ENCODE results near the gene HEATR5A.
A peak's percentile ranks its signal among the peaks of the same experiment; 100 is the strongest.

HEATR5A gene

DNA sequence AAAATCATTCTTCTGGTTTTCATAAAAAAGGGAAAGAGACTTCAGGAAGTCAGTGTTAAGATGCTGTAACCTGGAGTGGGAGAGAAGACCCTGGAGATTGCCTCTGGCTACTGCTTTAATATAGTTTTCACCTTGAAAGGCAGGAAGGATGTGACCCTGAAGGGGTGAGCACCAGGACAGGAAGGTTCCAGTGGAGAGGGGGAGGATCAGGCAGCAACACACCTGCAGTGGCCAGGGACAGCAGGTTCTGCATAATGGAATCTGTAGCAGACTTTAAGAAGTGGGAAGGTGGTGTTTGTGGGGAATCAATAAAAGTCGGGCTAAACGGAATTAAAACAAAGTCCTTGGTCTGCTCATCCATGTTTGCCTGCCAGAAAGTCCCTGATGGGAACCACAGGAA, 6.3 kb upstream of the HEATR5A start:
- DNase-seq (ENCODE audit: low read depth, low spot score): no peak

DNA sequence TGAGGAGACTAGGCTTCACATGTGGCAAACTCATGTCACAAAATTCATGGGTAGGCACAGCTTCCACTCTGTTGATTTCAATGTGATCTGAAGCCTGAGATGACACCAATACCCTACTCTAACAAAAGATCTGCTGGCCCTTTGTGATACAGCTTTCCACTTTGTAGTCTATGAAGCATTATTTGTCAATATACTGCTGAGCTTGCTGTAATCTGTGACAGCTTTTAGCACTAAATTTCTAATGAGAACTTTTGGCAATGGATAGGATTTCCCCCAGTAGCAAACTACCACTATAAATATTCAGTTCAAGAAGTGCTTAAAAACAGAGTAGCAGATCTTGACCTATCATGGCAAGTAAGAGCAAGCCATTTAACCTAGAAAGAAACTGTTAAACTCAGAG, 5.6 kb upstream of the HEATR5A start:
- DNase-seq (ENCODE audit: low read depth, low spot score): no peak

DNA sequence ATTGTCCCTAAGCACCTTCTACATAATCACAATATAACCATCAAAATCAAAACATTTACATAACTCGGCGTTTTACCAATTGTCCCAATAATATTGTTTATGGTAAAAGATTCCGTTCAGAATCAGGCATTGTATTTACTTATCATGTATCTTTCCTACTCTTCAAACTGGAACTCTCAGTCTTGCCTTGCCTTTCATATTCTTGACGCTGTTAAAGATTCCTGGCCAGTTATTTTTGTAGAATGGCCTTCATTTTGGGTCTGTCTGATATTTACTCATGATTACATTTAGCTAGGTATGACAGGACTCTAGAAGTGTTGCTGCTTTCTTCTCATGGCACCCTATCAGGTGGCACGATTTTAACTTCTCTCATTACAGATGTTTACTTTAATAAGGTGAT, 850 bp upstream of the HEATR5A start:
- no peak for DNase-seq (ENCODE audit: low read depth, low spot score)

DNA sequence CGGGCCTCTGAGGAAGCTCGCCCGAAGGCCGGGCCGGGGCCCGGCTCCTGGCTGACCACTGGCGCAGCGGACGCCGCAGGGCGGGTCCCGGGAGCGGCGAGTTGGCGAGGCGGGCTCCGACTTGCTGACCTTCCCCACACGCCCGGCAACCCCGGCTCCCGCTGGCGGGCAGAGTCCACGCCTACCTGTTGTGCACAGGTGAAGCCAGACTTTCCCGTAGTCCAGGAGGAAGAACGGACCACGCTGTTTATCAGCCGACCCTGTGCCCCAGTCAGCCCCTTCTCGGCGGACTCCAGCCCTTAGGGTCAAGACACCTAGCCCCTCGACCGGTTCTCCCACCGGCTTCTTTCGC, 407 bp downstream of the HEATR5A start:
- peak; percentile 87 for DNase-seq (ENCODE audit: low read depth, low spot score)

DNA sequence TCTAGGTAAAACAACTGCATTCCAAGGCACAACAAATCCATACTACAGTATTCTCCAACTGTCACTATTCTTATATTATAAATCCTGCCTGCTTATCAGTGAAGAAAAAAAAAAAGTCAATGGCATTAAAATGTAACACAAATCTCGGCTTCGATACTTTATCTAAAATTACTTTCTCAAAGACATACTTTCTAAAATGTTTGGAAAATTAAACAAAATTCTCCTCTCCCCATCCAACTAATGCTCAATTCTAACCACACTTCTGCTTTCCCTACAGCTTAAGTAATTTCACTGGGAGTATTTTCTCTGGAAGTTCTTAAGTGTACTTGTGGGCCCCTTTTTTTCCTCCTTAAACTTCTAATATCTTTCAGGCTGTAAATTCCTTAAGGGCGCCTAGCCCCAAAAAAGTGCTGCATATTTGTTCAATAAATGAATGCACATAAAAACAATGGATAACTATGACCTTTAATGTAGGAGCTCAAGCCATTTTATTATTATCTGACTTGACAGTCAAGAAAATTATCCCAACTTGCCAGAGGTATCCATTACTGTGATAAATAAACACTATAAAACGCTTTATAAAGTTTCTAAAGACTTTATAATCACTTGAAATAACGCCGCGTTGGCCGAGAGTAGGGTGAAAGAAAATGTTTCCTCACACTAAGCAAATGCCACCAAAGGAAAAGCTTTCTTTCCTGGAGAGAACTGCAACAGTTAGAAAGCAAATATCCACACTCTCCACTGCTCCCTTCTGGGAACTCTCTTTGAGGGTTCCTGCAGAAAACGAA, 977 bp downstream of the HEATR5A start:
- DNase-seq (ENCODE audit: low read depth, low spot score): no peak

DNA sequence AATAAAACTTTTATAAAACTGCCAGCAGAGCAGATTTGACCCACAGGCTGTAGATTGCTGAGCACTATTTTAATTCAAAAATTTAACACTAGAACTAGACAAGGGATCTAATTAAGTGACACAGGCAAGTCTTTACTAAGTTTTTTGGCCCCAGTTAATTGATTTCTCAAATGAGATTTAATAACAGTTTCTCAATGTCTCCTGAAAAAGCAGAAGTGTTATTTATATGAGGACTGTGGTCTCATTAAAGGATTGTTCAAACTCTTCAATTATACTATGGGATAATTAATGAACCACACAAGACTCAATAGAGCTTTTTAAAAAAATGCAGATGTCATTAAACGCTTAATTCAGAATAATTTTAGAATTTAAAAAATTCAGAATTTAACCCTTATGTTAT, 1.9 kb downstream of the HEATR5A start:
- no peak for DNase-seq (ENCODE audit: low read depth, low spot score)

DNA sequence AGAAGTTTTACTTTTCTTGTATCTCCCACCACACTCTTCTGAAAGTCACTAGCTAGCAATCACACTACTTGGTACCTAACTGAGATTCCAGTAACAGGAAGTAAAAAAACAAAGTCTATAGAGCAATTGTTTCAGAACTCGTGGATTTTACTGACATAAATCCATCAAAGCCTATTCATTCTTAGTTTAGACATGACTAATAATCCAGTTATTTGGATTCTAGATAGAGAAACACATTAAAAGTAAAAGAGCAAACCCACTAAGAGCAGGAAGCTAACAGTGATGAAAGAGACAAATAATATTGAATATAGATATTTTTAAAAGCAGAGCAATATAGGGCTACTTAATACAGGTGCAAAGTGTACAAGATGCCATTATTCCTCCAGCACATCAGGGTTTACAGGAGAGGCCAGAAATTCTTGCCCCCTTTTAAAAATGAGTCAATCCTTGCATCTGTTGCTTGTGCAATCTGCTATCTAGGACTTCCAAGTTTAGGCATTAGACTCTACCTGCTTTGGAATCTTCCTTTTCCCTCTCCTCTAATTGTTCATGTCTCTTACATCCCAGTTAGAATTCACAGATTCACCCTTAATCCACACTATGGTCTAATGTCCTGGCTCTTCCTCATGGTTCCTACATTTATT, 6.0 kb downstream of the HEATR5A start:
- no peak for DNase-seq (ENCODE audit: low read depth, low spot score)

DNA sequence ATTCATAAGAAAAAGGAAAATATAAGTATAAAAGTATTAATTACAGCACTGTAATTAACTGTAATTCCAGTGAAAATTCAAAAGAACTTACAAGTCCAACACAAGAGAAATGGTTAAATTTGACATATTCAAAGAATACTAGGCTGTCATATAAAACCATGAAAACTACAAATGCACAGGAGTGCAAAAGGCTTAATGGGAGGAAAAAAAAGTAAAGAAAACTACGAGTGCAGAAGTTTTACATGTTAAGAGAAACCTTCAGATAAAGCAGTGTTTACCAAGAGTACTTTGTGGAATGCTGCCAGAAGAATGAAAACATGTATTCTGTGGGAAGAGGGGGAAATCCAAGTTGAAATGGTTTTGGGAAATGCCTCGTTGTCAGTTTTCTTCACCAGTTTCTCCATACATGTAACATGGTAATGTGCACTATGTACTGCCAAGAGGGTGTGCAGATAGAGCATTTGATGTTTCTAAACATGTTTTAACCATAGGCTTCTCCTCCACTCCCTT, 9.1 kb downstream of the HEATR5A start:
- DNase-seq (ENCODE audit: low read depth, low spot score): no peak

DNA sequence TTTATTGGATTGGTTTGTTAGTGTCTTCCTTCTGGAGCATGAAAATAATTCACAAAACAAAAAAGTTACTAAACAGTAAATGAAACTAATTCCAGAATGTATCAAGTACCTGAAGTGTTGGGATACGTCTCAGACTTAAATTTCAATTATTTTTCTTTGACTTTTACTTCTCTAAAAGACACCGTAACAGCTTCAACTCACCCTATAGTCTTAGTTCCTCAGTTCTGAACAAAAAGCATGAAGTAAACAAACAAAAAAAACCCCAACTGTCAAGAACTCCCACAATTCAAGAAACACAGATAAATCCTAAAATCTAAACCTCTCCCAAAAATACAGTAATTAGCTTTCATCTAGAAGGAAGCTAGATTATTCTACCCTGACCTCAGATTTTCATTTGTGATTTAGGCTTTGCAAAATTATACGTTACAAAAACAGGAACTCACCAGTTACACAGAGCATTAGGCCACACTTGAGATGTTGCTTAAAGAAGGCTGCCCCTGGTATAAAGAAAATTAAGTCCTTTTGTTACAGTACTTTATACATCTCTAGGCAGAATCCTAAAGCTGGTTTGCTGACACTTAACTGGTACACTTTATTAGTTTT, 10.2 kb downstream of the HEATR5A start:
- no peak for DNase-seq (ENCODE audit: low read depth, low spot score)

DNA sequence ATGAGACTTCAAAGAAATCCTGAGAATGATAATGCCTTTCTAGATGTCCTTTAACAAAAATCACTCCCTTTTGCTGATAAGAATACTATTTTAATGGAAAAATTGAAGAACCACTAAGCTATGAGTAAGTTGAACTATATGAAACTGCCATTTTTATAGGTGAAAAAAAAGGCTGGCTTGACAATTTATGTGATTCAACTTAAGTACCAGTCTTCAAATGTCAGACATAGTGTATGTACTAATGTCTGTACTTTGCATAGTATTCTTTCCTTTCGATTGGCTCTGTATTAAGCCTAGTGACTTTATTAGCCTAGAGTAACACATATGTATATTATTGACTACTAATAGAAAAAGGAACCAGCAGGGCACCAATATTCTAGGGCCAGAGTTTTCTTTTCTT, 11.9 kb downstream of the HEATR5A start:
- no peak for DNase-seq (ENCODE audit: low read depth, low spot score)

DNA sequence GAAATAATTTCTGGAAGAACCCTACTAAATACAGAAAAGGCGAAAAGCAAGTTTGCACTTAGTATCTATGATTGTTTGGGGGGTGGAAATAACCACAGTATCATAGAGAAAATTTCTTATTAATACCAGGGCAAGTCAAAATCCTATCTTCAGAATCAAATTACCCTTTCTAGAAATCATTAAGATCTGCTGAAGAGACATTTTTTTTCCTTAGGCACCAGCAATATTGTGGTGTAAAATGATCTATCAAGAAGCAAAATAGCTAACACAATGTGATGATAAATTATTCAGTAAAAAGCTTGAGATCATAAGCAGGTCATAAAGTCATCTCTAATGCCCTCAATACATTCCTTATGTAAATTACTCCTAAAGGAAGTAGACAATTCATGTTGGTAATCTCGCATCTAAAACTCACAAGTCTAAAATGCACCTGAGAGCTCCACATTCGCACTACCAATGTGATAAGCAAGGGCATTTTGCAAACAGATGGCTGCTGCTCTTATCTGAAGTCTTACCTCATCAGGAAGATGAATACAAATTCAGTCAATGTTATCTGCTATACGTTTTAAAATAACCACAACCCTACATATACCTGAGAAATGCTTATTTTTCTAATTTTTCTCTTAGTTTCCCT, 14.6 kb downstream of the HEATR5A start:
- no peak for DNase-seq (ENCODE audit: low read depth, low spot score)

DNA sequence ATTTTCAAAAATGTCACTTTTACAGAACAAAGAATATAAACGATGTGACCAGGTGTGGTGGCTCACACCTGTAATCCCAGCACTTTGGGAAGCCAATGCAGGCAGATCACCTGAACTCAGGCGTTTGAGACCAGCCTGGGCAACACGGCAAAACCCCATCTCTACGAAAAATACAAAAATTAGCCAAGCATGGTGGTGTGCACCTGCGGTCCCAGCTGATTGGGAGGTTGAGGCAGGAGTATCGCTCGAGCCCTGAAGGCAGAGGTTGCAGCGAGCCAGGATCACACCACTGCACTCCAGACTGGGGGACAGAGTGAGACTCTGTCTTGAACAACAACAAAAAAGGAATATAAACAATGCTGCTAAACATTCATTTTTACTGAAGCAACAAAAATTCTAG, 15.2 kb downstream of the HEATR5A start:
- no peak for DNase-seq (ENCODE audit: low read depth, low spot score)

DNA sequence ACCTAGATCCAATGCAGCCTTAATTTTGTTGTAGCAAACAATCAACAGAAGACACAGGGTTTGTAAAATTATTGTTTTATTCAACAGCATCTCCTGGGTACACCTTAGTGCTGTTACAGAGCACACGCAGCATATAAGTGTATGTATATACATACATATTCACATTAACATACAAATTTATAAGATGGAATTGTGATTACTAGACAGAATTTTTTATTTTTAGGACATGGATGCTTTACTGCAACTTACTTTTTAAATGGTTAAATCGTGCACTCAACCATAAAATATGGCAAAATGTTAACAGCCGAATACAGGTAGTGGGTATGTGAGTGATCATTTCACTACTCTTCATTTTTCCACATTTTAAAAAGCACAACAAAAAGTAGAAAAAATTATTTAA, 16.6 kb downstream of the HEATR5A start:
- DNase-seq (ENCODE audit: low read depth, low spot score): no peak

DNA sequence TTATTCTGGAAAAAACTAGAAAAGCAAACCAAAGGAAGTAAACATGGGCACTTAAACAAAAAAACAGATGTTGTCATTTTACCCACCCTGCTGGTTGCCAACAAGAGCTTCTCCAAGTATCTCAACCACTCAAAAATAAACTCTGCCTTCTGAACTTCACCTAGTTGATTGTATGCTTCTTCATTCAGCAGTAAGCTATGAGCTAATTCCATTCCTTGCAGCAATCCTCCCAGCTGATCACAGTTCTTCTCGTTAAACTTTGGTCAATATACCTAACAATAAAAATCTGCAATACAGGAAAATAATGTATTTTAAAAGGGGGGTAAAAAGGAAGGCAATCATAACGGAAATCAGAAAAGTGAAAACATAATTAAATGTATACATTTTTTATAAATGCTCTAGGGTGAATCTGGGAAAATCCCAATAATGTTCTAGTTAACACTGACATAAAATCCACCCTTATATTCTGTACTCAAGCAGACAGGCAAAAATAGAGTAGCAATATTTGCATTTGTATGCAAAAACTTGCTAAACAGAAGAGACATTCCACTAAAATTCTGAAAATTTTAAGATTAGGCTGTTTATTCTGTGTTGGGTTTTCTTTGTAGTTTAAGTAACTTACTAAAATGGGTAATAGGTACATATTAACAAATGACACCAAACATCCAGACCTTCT, 17.4 kb downstream of the HEATR5A start:
- no peak for DNase-seq (ENCODE audit: low read depth, low spot score)

DNA sequence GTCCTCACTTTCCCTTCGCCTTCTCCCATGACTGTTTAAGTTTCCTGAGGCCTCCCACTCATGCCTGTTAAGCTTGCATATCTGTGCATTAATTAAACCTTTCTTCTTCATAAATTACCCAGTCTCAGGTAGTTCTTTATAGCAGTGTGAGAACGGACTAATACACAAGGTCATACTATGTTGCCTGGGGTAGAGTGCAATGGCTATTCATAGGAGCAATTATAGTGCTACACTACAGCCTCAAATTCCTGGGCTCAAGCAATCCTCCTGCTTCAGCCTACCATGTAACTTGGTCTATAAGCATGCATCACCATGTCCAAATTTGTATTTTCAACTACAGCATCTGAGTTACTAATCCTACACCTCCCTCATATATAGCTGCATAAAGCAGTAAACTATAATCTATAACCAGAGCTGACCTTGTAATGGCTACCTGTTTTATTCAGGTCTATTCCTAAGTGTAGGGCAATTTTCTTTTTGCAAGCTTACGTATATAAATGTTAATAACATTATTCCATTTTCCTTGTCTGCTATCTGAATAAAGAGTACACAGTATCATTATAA, 18.9 kb downstream of the HEATR5A start:
- no peak for DNase-seq (ENCODE audit: low read depth, low spot score)

DNA sequence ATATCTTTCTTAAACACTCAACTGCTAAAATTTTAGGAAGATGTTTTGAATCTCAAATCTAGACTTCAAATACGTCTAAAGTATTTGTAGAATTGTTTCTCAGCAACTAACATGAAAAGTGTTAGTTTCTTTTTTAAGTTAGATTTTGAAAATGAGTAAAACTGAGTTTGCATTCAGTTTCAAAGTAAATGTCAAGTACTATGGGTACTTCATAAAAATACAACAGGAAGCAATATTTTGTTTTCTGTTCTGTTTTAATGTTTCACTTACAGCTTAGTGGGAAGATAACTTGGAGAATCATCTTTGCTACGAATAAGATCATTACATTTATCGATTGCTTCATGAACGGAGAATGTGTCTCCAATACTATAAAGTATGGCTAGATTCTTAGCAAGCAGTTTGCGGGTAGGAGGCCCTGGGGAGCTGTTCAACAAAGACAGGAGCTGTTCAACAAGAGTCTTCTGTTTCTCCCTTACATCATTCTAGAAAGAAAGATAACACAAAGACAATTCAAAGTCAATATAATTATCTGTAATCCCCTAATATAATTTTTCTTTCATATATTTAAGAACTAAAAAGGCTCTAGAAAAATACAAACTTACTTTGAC, 20.2 kb downstream of the HEATR5A start:
- no peak for DNase-seq (ENCODE audit: low read depth, low spot score)

DNA sequence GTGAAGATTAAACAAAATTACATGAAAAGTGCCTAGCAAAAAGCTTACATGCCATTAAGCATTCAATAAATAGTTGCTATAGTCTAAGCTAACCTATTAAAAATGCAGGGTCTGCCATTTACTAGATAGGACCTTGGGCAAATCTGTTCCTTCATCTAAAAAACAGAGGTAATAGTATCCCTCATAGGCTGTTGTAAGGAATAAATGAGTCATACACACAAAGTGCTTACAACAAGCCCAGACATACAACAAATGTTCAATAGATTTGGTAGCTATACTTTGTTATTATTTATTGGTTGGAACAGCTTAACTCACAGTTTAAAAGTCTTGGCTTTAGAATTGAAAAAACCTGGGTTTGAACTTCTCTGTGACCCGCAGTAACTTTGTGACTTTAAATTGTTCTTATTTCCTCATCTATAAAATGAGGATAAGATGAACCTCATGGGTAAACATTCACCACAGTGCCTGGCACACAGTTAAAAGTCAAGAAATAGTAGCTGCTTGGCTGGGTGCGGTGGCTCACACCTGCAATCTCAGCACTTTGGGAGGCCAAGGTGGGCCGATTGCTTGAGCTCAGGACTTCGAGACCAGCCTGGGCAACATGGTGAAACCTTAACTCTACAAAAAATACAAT, 24.7 kb downstream of the HEATR5A start:
- no peak for DNase-seq (ENCODE audit: low read depth, low spot score)

DNA sequence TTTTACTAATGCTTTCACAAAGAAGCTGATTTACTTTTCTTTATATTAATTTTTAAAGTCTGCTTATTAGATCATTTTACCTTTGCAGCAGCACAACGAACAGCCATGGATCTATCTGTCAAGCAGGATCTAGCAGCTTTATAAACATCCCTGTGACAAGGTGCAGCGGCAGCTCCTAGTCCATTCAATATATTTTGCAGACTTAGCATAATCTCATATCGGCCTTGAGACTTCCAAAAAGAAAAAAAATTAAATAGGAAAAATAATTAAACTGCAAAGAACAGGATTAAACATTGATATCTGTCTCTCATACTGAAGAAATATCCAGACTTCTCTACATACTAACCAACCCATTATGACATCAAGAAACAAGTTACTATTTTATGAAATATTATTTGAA, 25.2 kb downstream of the HEATR5A start:
- DNase-seq (ENCODE audit: low read depth, low spot score): no peak

DNA sequence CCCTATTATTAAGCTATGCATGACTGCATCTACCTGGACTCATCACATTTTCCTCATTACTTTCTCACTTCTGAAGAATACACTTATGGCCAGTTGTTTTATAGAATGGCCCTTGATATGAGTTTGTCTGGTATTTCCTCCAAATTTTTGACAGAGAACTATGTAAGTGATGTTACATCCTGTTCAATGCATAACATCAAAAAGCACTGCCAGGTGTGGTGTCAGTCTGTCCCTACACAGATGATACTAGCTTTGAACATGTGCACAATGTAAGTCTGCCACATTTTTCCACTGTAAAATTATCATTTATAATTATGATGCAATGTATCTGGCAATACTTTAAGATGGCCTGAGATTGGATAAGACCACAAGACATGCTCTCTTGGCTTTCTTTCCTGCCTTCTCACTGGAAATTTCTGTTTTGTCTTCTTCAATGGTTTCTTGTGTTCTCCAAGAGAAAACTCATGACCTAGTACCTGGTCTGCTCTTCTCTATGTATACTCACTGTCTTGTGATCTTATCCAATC, 28.3 kb downstream of the HEATR5A start:
- no peak for DNase-seq (ENCODE audit: low read depth, low spot score)

DNA sequence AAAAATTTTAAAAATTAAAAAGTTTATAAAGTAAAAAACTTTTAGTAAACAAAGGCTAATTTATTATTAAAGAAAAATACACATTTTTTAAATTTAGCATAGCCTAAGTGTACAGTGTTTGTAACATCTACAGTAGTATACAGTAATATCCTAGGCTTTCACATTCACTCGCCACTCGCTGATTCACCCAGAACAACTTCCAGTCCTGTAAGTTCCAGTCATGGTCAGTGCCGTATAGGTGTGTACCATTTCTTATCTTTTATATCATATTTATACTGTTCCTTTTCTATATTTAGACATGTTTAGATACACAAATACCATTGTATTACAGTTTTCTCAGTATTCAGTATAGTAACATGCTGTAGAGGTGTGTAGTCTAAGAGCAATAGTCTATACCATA, 28.9 kb downstream of the HEATR5A start:
- no peak for DNase-seq (ENCODE audit: low read depth, low spot score)

Measured in ELF-1 (cell line).